Measurements from ENCODE around the gene RNF14. TPM values are rescaled to one million over a fixed set of nuclear protein-coding genes. Genes with fewer than 3 reads are reported as not detected.

Gene RNF14
- total RNA-seq, 1 donor from 2014 or later: 30.4 TPM

- ATAC-seq (ENCODE audit: low read depth): no peak
- Mint-ChIP-seq H3K36me3 (ENCODE audit: low read depth) (peaks cover 3% of the 10 kb centered on the region), H3K27me3 (no peaks in the 10 kb centered on the region), H3K4me1 (peaks cover 46% of the 10 kb centered on the region), H3K27ac (no peak overlapping the region), H3K4me3 (no peak overlapping the region), H3K9me3 (no peaks in the 10 kb centered on the region)
- ChIA-PET POLR2A (no interaction called here), CTCF (no interaction called here)
- intact Hi-C loops (cut with micrococcal nuclease): loop anchor here (5.0 kb wide), 2 partner anchors 218 to 807 kb away; partner anchors contain the start of gene ARHGAP26
- DNase-seq: no peak
- TF ChIP-seq, protein P1, sequence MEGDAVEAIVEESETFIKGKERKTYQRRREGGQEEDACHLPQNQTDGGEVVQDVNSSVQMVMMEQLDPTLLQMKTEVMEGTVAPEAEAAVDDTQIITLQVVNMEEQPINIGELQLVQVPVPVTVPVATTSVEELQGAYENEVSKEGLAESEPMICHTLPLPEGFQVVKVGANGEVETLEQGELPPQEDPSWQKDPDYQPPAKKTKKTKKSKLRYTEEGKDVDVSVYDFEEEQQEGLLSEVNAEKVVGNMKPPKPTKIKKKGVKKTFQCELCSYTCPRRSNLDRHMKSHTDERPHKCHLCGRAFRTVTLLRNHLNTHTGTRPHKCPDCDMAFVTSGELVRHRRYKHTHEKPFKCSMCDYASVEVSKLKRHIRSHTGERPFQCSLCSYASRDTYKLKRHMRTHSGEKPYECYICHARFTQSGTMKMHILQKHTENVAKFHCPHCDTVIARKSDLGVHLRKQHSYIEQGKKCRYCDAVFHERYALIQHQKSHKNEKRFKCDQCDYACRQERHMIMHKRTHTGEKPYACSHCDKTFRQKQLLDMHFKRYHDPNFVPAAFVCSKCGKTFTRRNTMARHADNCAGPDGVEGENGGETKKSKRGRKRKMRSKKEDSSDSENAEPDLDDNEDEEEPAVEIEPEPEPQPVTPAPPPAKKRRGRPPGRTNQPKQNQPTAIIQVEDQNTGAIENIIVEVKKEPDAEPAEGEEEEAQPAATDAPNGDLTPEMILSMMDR (IDR thresholded peaks at IDR 0.05): no peak
These were observed 3.8 kb upstream of the RNF14 start for GRCh38 chr5:141965071-141965470.

DNA sequence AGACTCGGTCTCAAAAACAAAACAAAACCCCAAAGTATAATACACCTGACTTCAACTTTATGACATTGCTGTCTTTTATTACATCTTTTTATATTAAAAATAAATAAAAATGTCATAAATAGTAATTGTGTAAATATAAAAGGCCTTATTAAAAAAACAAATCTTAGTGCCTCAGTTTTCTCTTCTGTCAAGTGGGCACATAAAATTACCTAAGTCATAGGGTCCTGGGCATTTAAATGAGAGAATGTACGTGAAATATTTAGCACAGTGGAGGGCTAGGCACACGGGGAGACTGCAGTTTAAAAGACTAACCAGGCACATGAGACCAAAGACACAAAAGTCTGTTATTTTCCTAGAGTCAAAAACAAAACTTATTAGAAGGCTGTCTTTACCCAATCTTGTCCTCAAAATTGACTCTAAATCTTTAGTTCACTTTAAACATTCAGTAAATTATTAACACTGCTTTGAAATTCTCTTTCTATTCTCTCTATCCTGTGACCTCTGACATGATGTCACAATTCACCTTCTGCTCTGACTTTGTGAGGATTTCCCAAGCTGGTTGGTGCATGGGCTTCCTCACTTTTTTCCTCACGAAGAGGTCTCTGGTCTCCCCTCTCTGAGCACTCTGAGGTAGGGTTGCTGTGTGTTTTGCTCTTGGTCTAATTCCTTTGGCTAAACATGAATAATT, 2.5 kb upstream of the RNF14 start:
- DNase-seq (no peak), ATAC-seq (ENCODE audit: low read depth) (no peak)
- H3K4me1 Mint-ChIP-seq: peaks cover 45% of the 10 kb centered on the region
- no peaks in the 10 kb centered on the region for H3K27me3 Mint-ChIP-seq
- POLR2A ChIA-PET: interaction anchor here (4.5 kb wide), 1 partner anchor 43 kb away, joined by 47 read pairs; the partner anchor contains the start of gene DELE1
- H3K4me3 Mint-ChIP-seq: peak overlapping the region; percentile 5
- H3K9me3 Mint-ChIP-seq: no peaks in the 10 kb centered on the region
- TF ChIP-seq, protein P1 (IDR thresholded peaks at IDR 0.05): no peak
- intact Hi-C loops (cut with micrococcal nuclease): loop anchor here (5.0 kb wide), 2 partner anchors 219 to 806 kb away; partner anchors contain the start of gene ARHGAP26
- peak overlapping the region; percentile 91 for H3K27ac Mint-ChIP-seq
- peaks cover 6% of the 10 kb centered on the region for H3K36me3 Mint-ChIP-seq (ENCODE audit: low read depth)
- CTCF ChIA-PET: no interaction called here

GRCh38 chr5:141966963-141967333, 2.0 kb upstream of the RNF14 start:
- Mint-ChIP-seq H3K27ac (peak overlapping the region; percentile 91), H3K4me1 (peaks cover 46% of the 10 kb centered on the region), H3K9me3 (no peaks in the 10 kb centered on the region), H3K36me3 (ENCODE audit: low read depth) (peaks cover 8% of the 10 kb centered on the region), H3K27me3 (no peaks in the 10 kb centered on the region), H3K4me3 (peak overlapping the region; percentile 5)
- POLR2A ChIA-PET: interaction anchor here (4.5 kb wide), 1 partner anchor 44 kb away, joined by 47 read pairs; the partner anchor contains the start of gene DELE1
- intact Hi-C loops (cut with micrococcal nuclease): loop anchor here (5.0 kb wide), 2 partner anchors 220 to 805 kb away; partner anchors contain the start of gene ARHGAP26
- TF ChIP-seq, protein P1 (IDR thresholded peaks at IDR 0.05): no peak
- no peak for ATAC-seq (ENCODE audit: low read depth)
- no peak for DNase-seq
- CTCF ChIA-PET: no interaction called here

GRCh38 chr5:141969783-141970771, 1.2 kb downstream of the RNF14 start:
- TF ChIP-seq, protein P1 (IDR thresholded peaks at IDR 0.05): no peak
- intact Hi-C loops (cut with micrococcal nuclease): loop anchor here (1.0 to 5.0 kb wide), 10 partner anchors 10 to 802 kb away; partner anchors contain the start of genes ARHGAP26, HDAC3, NDFIP1 and RELL2
- Mint-ChIP-seq H3K4me3 (peak overlapping the region; percentile 91), H3K36me3 (ENCODE audit: low read depth) (peaks cover 32% of the 10 kb centered on the region), H3K27me3 (no peaks in the 10 kb centered on the region), H3K9me3 (no peaks in the 10 kb centered on the region), H3K4me1 (peaks cover 46% of the 10 kb centered on the region), H3K27ac (peak overlapping the region; percentile 91)
- DNase-seq (no peak), ATAC-seq (ENCODE audit: low read depth) (peak; percentile 26)
- POLR2A ChIA-PET: interaction anchor here (0.6 to 4.5 kb wide), 18 partner anchors 9 to 1861 kb away, joined by 3 to 47 read pairs (median 8); partner anchors contain the start of genes DELE1, DIAPH1, FCHSD1 and GNPDA1
- CTCF ChIA-PET: interaction anchor here (0.6 to 3.8 kb wide), 16 partner anchors 10 to 743 kb away, joined by 3 to 48 read pairs (median 4); partner anchors contain the start of genes DELE1, GNPDA1 and TAF7

Data from activated B cell treated with CpG ODN at 0.5 μM for 24 hours (primary cell).